H1 (cell line): Measurements from ENCODE around the gene ECT2L. TPM values are rescaled to one million over a fixed set of nuclear protein-coding genes. Genes with fewer than 3 reads are reported as not detected.

Experiments
- CTCF ChIA-PET: fragments of 300-600 bp; sonication (Branson Sonifier 250); formaldehyde crosslinking; loops from one replicate; lab custom pipeline; 2021; ENCODE audit not compliant: partially characterized antibody; lab: Charles Lee
- POLR2A ChIA-PET: fragments of 300-600 bp; sonication (Branson Sonifier 250); formaldehyde crosslinking; loops from one replicate; lab custom pipeline; 2021; ENCODE audit warnings: inconsistent platforms; ENCODE audit not compliant: partially characterized antibody; lab: Charles Lee
- DNase-seq, 2 experiments: peaks; one replicate each; pipeline versions ENCODE4 v3.0.0 to v3.0.0-alpha.2; 2010 to 2022; ENCODE audit warnings: low spot score in 2 of 2, low read depth in 1 of 2, mixed read lengths in 1 of 2
- FAIRE-seq: peaks from 2 replicates; lab custom pipeline; 2011; peaks lifted over from hg19 to GRCh38; lab: Jason Lieb, UNC
- H2AFZ ChIP-seq: 2 replicates; pipeline ENCODE4 v1.8.1; 2012; ENCODE audit warnings: low read length, inconsistent platforms
- H2AK5ac ChIP-seq: 2 replicates; pipeline ENCODE4 v1.6.1; 2013; ENCODE audit warnings: low read depth, low read length
- H2BK120ac ChIP-seq: replicated peaks from 2 replicates; pipeline ENCODE3; 2013; ENCODE audit warnings: low read depth, low read length, inconsistent platforms
- H2BK12ac ChIP-seq: 2 replicates; pipeline ENCODE4 v1.6.1; 2013; ENCODE audit warnings: low read depth, low read length
- H2BK15ac ChIP-seq: 2 replicates; pipeline ENCODE4 v1.6.1; 2013; ENCODE audit warnings: low read length
- H2BK20ac ChIP-seq: 2 replicates; pipeline ENCODE4 v1.6.1; 2013; ENCODE audit warnings: low read length
- H2BK5ac ChIP-seq: 2 replicates; pipeline ENCODE4 v1.6.1; 2013; ENCODE audit warnings: low read depth, low read length
- H3K14ac ChIP-seq: 2 replicates; pipeline ENCODE4 v1.6.1; 2013; ENCODE audit warnings: inconsistent platforms; ENCODE audit not compliant: insufficient read length
- H3K18ac ChIP-seq: 2 replicates; pipeline ENCODE4 v1.6.1; 2013; ENCODE audit warnings: low read length; ENCODE audit errors: extremely low read depth
- H3K23ac ChIP-seq: 2 replicates; pipeline ENCODE4 v1.6.1; 2013; ENCODE audit warnings: inconsistent platforms; ENCODE audit not compliant: insufficient read length
- H3K23me2 ChIP-seq: 2 replicates; pipeline ENCODE4 v1.6.1; 2013; ENCODE audit warnings: low read depth, low read length
- H3K27ac ChIP-seq: 2 replicates; pipeline ENCODE4 v1.6.1; 2011; ENCODE audit warnings: low read depth, low read length, inconsistent platforms
- H3K27me3 ChIP-seq, 4 experiments: replicated peaks in 1 of 4; 1 replicate in 1 of 4; 2 replicates in 3 of 4; pipeline versions ENCODE4 v1.6.1 to v1.8.1; 2011 to 2013; ENCODE audit warnings: low read length in 3 of 4, mild to moderate bottlenecking in 3 of 4, inconsistent platforms in 2 of 4, mixed read lengths in 2 of 4, moderate library complexity in 1 of 4; ENCODE audit not compliant: control insufficient read depth in 3 of 4, insufficient read depth in 3 of 4; ENCODE audit errors: extremely low read depth in 1 of 4
- H3K36me3 ChIP-seq, 4 experiments: 2 replicates each; pipeline versions ENCODE4 v1.6.1 to v1.8.1; 2011 to 2013; ENCODE audit warnings: mild to moderate bottlenecking in 4 of 4, low read length in 3 of 4, moderate library complexity in 2 of 4, control low read depth in 1 of 4, inconsistent platforms in 1 of 4; ENCODE audit not compliant: insufficient read depth in 4 of 4, control insufficient read depth in 2 of 4
- H3K4ac ChIP-seq: replicated peaks from 2 replicates; pipeline ENCODE3; 2013; ENCODE audit warnings: low read length, low read depth, mixed read lengths, inconsistent platforms; ENCODE audit not compliant: insufficient read length
- H3K4me1 ChIP-seq, 4 experiments: replicated peaks in 1 of 4; 1 replicate in 1 of 4; 2 replicates in 3 of 4; pipeline versions ENCODE4 v1.6.1 to v1.8.1; 2011 to 2013; ENCODE audit warnings: low read length in 3 of 4, inconsistent platforms in 2 of 4, mixed read lengths in 1 of 4; ENCODE audit not compliant: insufficient read depth in 4 of 4, control insufficient read depth in 3 of 4
- H3K4me2 ChIP-seq, 2 experiments: 2 replicates each; pipeline versions ENCODE4 v1.6.1 to v1.8.1; 2011 to 2013; ENCODE audit warnings: low read depth in 2 of 2, low read length in 2 of 2, control low read depth in 1 of 2, inconsistent platforms in 1 of 2, mild to moderate bottlenecking in 1 of 2; ENCODE audit not compliant: insufficient read depth in 1 of 2
- H3K4me3 ChIP-seq, 4 experiments: fragments of 200-600, 300-600 bp in 1 of 4; sonication (generic), shearing (Covaris generic), sonication (Bioruptor Twin) in 1 of 4; 2 replicates each; pipeline versions ENCODE4 v1.5.1 to v1.8.1; 2011 to 2016; ENCODE audit warnings: low read length in 4 of 4, low read depth in 3 of 4, control low read depth in 2 of 4, inconsistent platforms in 2 of 4, mild to moderate bottlenecking in 2 of 4, mixed read lengths in 1 of 4, moderate library complexity in 1 of 4; ENCODE audit not compliant: insufficient read depth in 2 of 4; ENCODE audit errors: extremely low read depth in 1 of 4
- H3K56ac ChIP-seq: replicated peaks from 2 replicates; pipeline ENCODE3; 2013; ENCODE audit warnings: low read depth, mild to moderate bottlenecking, mixed read lengths, low read length, inconsistent platforms; ENCODE audit not compliant: insufficient read length
- H3K79me1 ChIP-seq: 2 replicates; pipeline ENCODE4 v1.6.1; 2013; ENCODE audit warnings: low read depth, low read length, control low read depth
- H3K79me2 ChIP-seq, 2 experiments: 2 replicates each; pipeline versions ENCODE4 v1.6.1 to v1.8.1; 2012 to 2013; ENCODE audit warnings: low read length in 2 of 2, mild to moderate bottlenecking in 2 of 2, inconsistent platforms in 1 of 2; ENCODE audit not compliant: insufficient read depth in 2 of 2, control insufficient read depth in 1 of 2
- H3K9ac ChIP-seq, 4 experiments: replicated peaks in 1 of 4; 1 replicate in 1 of 4; 2 replicates in 3 of 4; pipeline versions ENCODE4 v1.6.1 to v1.8.1; 2011 to 2013; ENCODE audit warnings: low read depth in 3 of 4, low read length in 3 of 4, control low read depth in 2 of 4, mild to moderate bottlenecking in 2 of 4, moderate library complexity in 2 of 4, inconsistent platforms in 1 of 4; ENCODE audit errors: extremely low read depth in 1 of 4
- H3K9me3 ChIP-seq, 2 experiments: 2 replicates each; pipeline versions ENCODE4 v1.6.1 to v1.8.1; 2012 to 2013; ENCODE audit warnings: mild to moderate bottlenecking in 2 of 2, moderate library complexity in 2 of 2, control low read depth in 1 of 2, inconsistent platforms in 1 of 2, low read depth in 1 of 2, low read length in 1 of 2, mixed read lengths in 1 of 2; ENCODE audit not compliant: insufficient read depth in 2 of 2
- H4K20me1 ChIP-seq, 2 experiments: replicated peaks in 1 of 2; 2 replicates each; pipeline versions ENCODE3 to v1.8.1; 2011 to 2013; ENCODE audit warnings: inconsistent platforms in 2 of 2, low read length in 2 of 2, mild to moderate bottlenecking in 1 of 2; ENCODE audit not compliant: insufficient read depth in 2 of 2, control insufficient read depth in 1 of 2
- H4K5ac ChIP-seq: 2 replicates; pipeline ENCODE4 v1.6.1; 2013; ENCODE audit warnings: low read length, low read depth, mixed read lengths, inconsistent platforms; ENCODE audit not compliant: insufficient read length
- H4K8ac ChIP-seq: 2 replicates; pipeline ENCODE4 v1.8.0; 2013; ENCODE audit warnings: mild to moderate bottlenecking, moderate library complexity, low read length, inconsistent platforms; ENCODE audit not compliant: insufficient read depth; ENCODE audit errors: extremely low read depth
- H4K91ac ChIP-seq: replicated peaks from 2 replicates; pipeline ENCODE3; 2013; ENCODE audit warnings: low read length, mixed read lengths, inconsistent platforms; ENCODE audit not compliant: insufficient read length
- ASH2L ChIP-seq: fragments of 200-600, 300-600 bp; sonication (generic); IDR thresholded peaks from one replicate; pipeline ENCODE4 v1.7.1; 2017; ENCODE audit warnings: low read length
- CTBP2 ChIP-seq: IDR thresholded peaks from 2 replicates; pipeline ENCODE4 v1.7.0; 2011; ENCODE audit warnings: borderline replicate concordance, mild to moderate bottlenecking, moderate library complexity, mixed read lengths, low read length; ENCODE audit not compliant: insufficient read depth, insufficient read length
- EGR1 ChIP-seq: IDR thresholded peaks from 2 replicates; pipeline ENCODE4 v1.6.1; 2011; ENCODE audit warnings: low read depth, low read length, borderline replicate concordance
- NANOG ChIP-seq: IDR thresholded peaks from 2 replicates; pipeline ENCODE4 v1.6.1; 2011; ENCODE audit warnings: low read length, low read depth, mild to moderate bottlenecking, inconsistent platforms; ENCODE audit not compliant: insufficient read depth, poor library complexity, severe bottlenecking
- SAP30 ChIP-seq: fragments of 300-600 bp; sonication (generic); IDR thresholded peaks from 2 replicates; pipeline ENCODE4 v1.7.1; 2012; ENCODE audit warnings: low read length, moderate library complexity, mild to moderate bottlenecking, inconsistent platforms; ENCODE audit not compliant: insufficient read depth, insufficient replicate concordance
- SUZ12 ChIP-seq: fragments of 200-600 bp; sonication (generic); IDR thresholded peaks from 2 replicates; pipeline ENCODE4 v1.6.1; 2012; ENCODE audit warnings: mild to moderate bottlenecking, inconsistent platforms, low read length, moderate library complexity, mixed read lengths
- TBP ChIP-seq: IDR thresholded peaks from 2 replicates; pipeline ENCODE4 v1.6.1; 2011; ENCODE audit warnings: low read depth, low read length, improper control_type of control experiment
- TCF12 ChIP-seq: IDR thresholded peaks from 2 replicates; pipeline ENCODE4 v1.6.1; 2011; ENCODE audit warnings: low read depth, mild to moderate bottlenecking, low read length
- WGBS, 2 experiments: shearing (Covaris generic) in 1 of 2; methylation state at CpG; one replicate each; pipeline versions ENCODE4 v1.1.6 to v1.1.7; 2013 to 2015; ENCODE audit warnings: low lambda C conversion rate in 2 of 2, mixed read lengths in 2 of 2, inconsistent platforms in 1 of 2, low coverage in 1 of 2, missing lambda C conversion rate in 1 of 2; ENCODE audit not compliant: insufficient replicate concordance in 2 of 2, insufficient coverage in 1 of 2, insufficient read length in 1 of 2; ENCODE audit errors: extremely low coverage in 1 of 2, missing lambda C conversion rate in 1 of 2; 5-methylcytosine and 5-hydroxymethylcytosine counted together
- polyA plus RNA-seq, 7 experiments: library from polyadenylated mRNA; depleted of rRNA in 3 of 7; stranded (reverse) in 5 of 7; unstranded in 2 of 7; fragments of >200 nt in 5 of 7; fragments of 200-250 nt in 2 of 7; gene quantifications; 1 replicate in 5 of 7; 2 replicates in 1 of 7; 4 replicates in 1 of 7; pipeline versions ENCODE4 v1.2.1 to v1.2.3, GENCODE V29; 2011 to 2013; ENCODE audit warnings: missing spikeins in 2 of 7, mixed read lengths in 2 of 7
- total RNA-seq: library from RNA; stranded (reverse); fragmentation: NEBNext Ultra II Directional; extraction: Animal tissue kit (Norgen Biotek cat#: 25700); gene quantifications from 2 replicates; pipeline ENCODE4 v1.2.1, GENCODE V29; 2021

Gene ECT2L
- total and polyA plus RNA-seq, 2 of the 8 experiments (the other 6 are each of a cell fraction or from before 2014, with no cell fraction given), result not detected

- no peaks in the 10 kb centered on the region for H3K27me3 ChIP-seq
- no peaks in the 10 kb centered on the region for H4K20me1 ChIP-seq
- H4K5ac ChIP-seq, result no peak overlapping the region
- H4K91ac ChIP-seq, result no peak overlapping the region
- no peak overlapping the region for H3K56ac ChIP-seq
- no peaks in the 10 kb centered on the region for H3K79me2 ChIP-seq
- H3K9ac ChIP-seq, result no peak overlapping the region
- H3K9me3 ChIP-seq, result no peaks in the 10 kb centered on the region
- CTCF ChIA-PET, result interaction anchor here (0.8 to 1.9 kb wide), 5 partner anchors 9 to 340 kb away, joined by 3 to 5 read pairs (median 4); no protein-coding TSS in a partner anchor
- 85% methylated on average over 6 of the region's 6 CpGs; no CpG with 5 or more reads in 1 of the 2 experiments for WGBS, 2 experiments
- POLR2A ChIA-PET, result no interaction called here
- H3K14ac ChIP-seq, result no peak overlapping the region
- H3K27ac ChIP-seq, result no peak overlapping the region
- no peaks in the 10 kb centered on the region for H3K36me3 ChIP-seq
- H2BK12ac ChIP-seq, result no peak overlapping the region
- no peak overlapping the region for H2BK5ac ChIP-seq
- no peak overlapping the region for H2BK15ac ChIP-seq
- no peak overlapping the region for H3K18ac ChIP-seq
- H4K8ac ChIP-seq, result no peak overlapping the region
- H3K4ac ChIP-seq, result no peak overlapping the region
- no peak overlapping the region for H2AFZ ChIP-seq
- no peak overlapping the region for H3K4me2 ChIP-seq
- no peak overlapping the region for H2BK120ac ChIP-seq
- no peak overlapping the region for H3K23ac ChIP-seq
- H2BK20ac ChIP-seq, result no peak overlapping the region
- DNase-seq (no peak), FAIRE-seq (no peak)
- no peak overlapping the region for H2AK5ac ChIP-seq
- no peak overlapping the region for H3K4me3 ChIP-seq
- H3K23me2 ChIP-seq, result peaks cover 3% of the 10 kb centered on the region; the same call in 1 of the 2 replicates
- H3K4me1 ChIP-seq, result no peaks in the 10 kb centered on the region
- no peaks in the 10 kb centered on the region for H3K79me1 ChIP-seq
- TF ChIP-seq EGR1 (no peak), ASH2L (no peak), NANOG (no peak), SUZ12 (no peak), CTBP2 (no peak), SAP30 (no peak), TBP (no peak), TCF12 (no peak)
Observed at GRCh38 chr6:138769102-138769676, 26.7 kb upstream of the ECT2L start.
